Renal cortex interstitium (tissue), 15 donors: ENCODE results near the gene NASP. TPM values are rescaled to one million over a fixed set of nuclear protein-coding genes. Genes with fewer than 3 reads are reported as not detected.

Experiments used
- DNase-seq, 11 donors: peaks; one replicate each; pipeline ENCODE4 v3.0.0-alpha.2; 2013; ENCODE audit warnings: low read depth in 9 of 11, low spot score in 4 of 11; ENCODE audit errors: extremely low read depth in 1 of 11
- long read RNA-seq, 16 experiments: transcript quantifications; one replicate each; lab custom pipeline, GENCODE V29; 2026
- polyA plus RNA-seq, 3 donors: library from polyadenylated mRNA; unstranded; fragments of 120-200 nt; gene quantifications; one replicate each; pipeline ENCODE4 v1.2.1, GENCODE V29; 2013; ENCODE audit not compliant: insufficient read length in 3 of 3

The NASP gene
- 100 to 1,000 TPM; 338 to 386 (median 369) TPM for polyA plus RNA-seq
- long read RNA-seq, donor 1, transcript NASP-207 (5 exons, 604 nt) = major isoform, 11 of 66 reads
- long read RNA-seq, donor 1, transcript NASP-210 (9 exons, 3,659 nt) = minor isoform, 6 of 66 reads
- long read RNA-seq, donor 1, partial matches to known transcripts = 36 of 66 reads
- long read RNA-seq, donor 1, other reads (novel, unspliced or antisense) = 0 of 66 reads
- long read RNA-seq, donor 2, transcript NASP-207 (5 exons, 604 nt) = major isoform, 12 of 54 reads
- long read RNA-seq, donor 2, partial matches to known transcripts = 28 of 54 reads
- long read RNA-seq, donor 2, other reads (novel, unspliced or antisense) = 0 of 54 reads
- long read RNA-seq, donor 3, transcript NASP-201 (15 exons, 3,207 nt) = minor isoform, 8 of 70 reads
- long read RNA-seq, donor 3, transcript NASP-207 (5 exons, 604 nt) = major isoform, 17 of 70 reads
- long read RNA-seq, donor 3, transcript NASP-202 (14 exons, 1,538 nt) = minor isoform, 12 of 70 reads
- long read RNA-seq, donor 3, partial matches to known transcripts = 26 of 70 reads
- long read RNA-seq, donor 3, other reads (novel, unspliced or antisense) = 0 of 70 reads
- long read RNA-seq, donor 4, transcript NASP-207 (5 exons, 604 nt) = minor isoform, 18 of 81 reads
- long read RNA-seq, donor 4, transcript NASP-201 (15 exons, 3,207 nt) = minor isoform, 10 of 81 reads
- long read RNA-seq, donor 4, transcript NASP-210 (9 exons, 3,659 nt) = major isoform, 25 of 81 reads
- long read RNA-seq, donor 4, transcript NASP-202 (14 exons, 1,538 nt) = minor isoform, 7 of 81 reads
- long read RNA-seq, donor 4, partial matches to known transcripts = 19 of 81 reads
- long read RNA-seq, donor 4, other reads (novel, unspliced or antisense) = 0 of 81 reads
- long read RNA-seq, donor 5 = 0 reads
- long read RNA-seq, donor 6, transcript NASP-202 (14 exons, 1,538 nt) = minor isoform, 8 of 151 reads
- long read RNA-seq, donor 6, transcript NASP-209 (2 exons, 541 nt) = minor isoform, 8 of 151 reads
- long read RNA-seq, donor 6, transcript NASP-210 (9 exons, 3,659 nt) = minor isoform, 14 of 151 reads
- long read RNA-seq, donor 6, transcript NASP-207 (5 exons, 604 nt) = major isoform, 25 of 151 reads
- long read RNA-seq, donor 6, partial matches to known transcripts = 91 of 151 reads
- long read RNA-seq, donor 6, other reads (novel, unspliced or antisense) = 0 of 151 reads
- long read RNA-seq, donor 7, transcript NASP-210 (9 exons, 3,659 nt) = minor isoform, 8 of 95 reads
- long read RNA-seq, donor 7, transcript NASP-202 (14 exons, 1,538 nt) = minor isoform, 9 of 95 reads
- long read RNA-seq, donor 7, transcript NASP-207 (5 exons, 604 nt) = major isoform, 16 of 95 reads
- long read RNA-seq, donor 7, transcript NASP-201 (15 exons, 3,207 nt) = minor isoform, 8 of 95 reads
- long read RNA-seq, donor 7, partial matches to known transcripts = 47 of 95 reads
- long read RNA-seq, donor 7, other reads (novel, unspliced or antisense) = 0 of 95 reads
- long read RNA-seq, donor 8, transcript NASP-210 (9 exons, 3,659 nt) = minor isoform, 24 of 292 reads
- long read RNA-seq, donor 8, transcript NASP-209 (2 exons, 541 nt) = minor isoform, 14 of 292 reads
- long read RNA-seq, donor 8, transcript NASP-202 (14 exons, 1,538 nt) = minor isoform, 9 of 292 reads
- long read RNA-seq, donor 8, transcript NASP-207 (5 exons, 604 nt) = major isoform, 46 of 292 reads
- long read RNA-seq, donor 8, partial matches to known transcripts = 188 of 292 reads
- long read RNA-seq, donor 8, other reads (novel, unspliced or antisense) = 0 of 292 reads
- long read RNA-seq, donor 9, transcript NASP-207 (5 exons, 604 nt) = major isoform, 9 of 45 reads
- long read RNA-seq, donor 9, transcript NASP-201 (15 exons, 3,207 nt) = minor isoform, 7 of 45 reads
- long read RNA-seq, donor 9, transcript NASP-202 (14 exons, 1,538 nt) = major isoform, 9 of 45 reads
- long read RNA-seq, donor 9, partial matches to known transcripts = 16 of 45 reads
- long read RNA-seq, donor 9, other reads (novel, unspliced or antisense) = 0 of 45 reads
- long read RNA-seq, donor 10, transcript NASP-209 (2 exons, 541 nt) = minor isoform, 7 of 87 reads
- long read RNA-seq, donor 10, transcript NASP-210 (9 exons, 3,659 nt) = minor isoform, 7 of 87 reads
- long read RNA-seq, donor 10, transcript NASP-202 (14 exons, 1,538 nt) = minor isoform, 6 of 87 reads
- long read RNA-seq, donor 10, transcript NASP-207 (5 exons, 604 nt) = major isoform, 17 of 87 reads
- long read RNA-seq, donor 10, partial matches to known transcripts = 48 of 87 reads
- long read RNA-seq, donor 10, other reads (novel, unspliced or antisense) = 0 of 87 reads
- long read RNA-seq, donor 11, transcript NASP-207 (5 exons, 604 nt) = minor isoform, 6 of 59 reads
- long read RNA-seq, donor 11, transcript NASP-202 (14 exons, 1,538 nt) = major isoform, 9 of 59 reads
- long read RNA-seq, donor 11, transcript NASP-201 (15 exons, 3,207 nt) = major isoform, 9 of 59 reads
- long read RNA-seq, donor 11, partial matches to known transcripts = 31 of 59 reads
- long read RNA-seq, donor 11, other reads (novel, unspliced or antisense) = 0 of 59 reads
- long read RNA-seq, donor 12, transcript NASP-207 (5 exons, 604 nt) = minor isoform, 5 of 22 reads
- long read RNA-seq, donor 12, transcript NASP-210 (9 exons, 3,659 nt) = major isoform, 6 of 22 reads
- long read RNA-seq, donor 12, partial matches to known transcripts = 5 of 22 reads
- long read RNA-seq, donor 12, other reads (novel, unspliced or antisense) = 0 of 22 reads
- long read RNA-seq, donor 13, transcript NASP-202 (14 exons, 1,538 nt) = minor isoform, 6 of 190 reads
- long read RNA-seq, donor 13, transcript NASP-207 (5 exons, 604 nt) = major isoform, 30 of 190 reads
- long read RNA-seq, donor 13, transcript NASP-201 (15 exons, 3,207 nt) = minor isoform, 5 of 190 reads
- long read RNA-seq, donor 13, transcript NASP-209 (2 exons, 541 nt) = minor isoform, 7 of 190 reads
- long read RNA-seq, donor 13, partial matches to known transcripts = 138 of 190 reads
- long read RNA-seq, donor 13, other reads (novel, unspliced or antisense) = 0 of 190 reads
- long read RNA-seq, donor 14, transcript NASP-202 (14 exons, 1,538 nt) = major isoform, 8 of 33 reads
- long read RNA-seq, donor 14, transcript NASP-207 (5 exons, 604 nt) = minor isoform, 6 of 33 reads
- long read RNA-seq, donor 14, transcript NASP-210 (9 exons, 3,659 nt) = minor isoform, 6 of 33 reads
- long read RNA-seq, donor 14, partial matches to known transcripts = 6 of 33 reads
- long read RNA-seq, donor 14, other reads (novel, unspliced or antisense) = 0 of 33 reads
- long read RNA-seq, donor 15, transcript NASP-202 (14 exons, 1,538 nt) = minor isoform, 6 of 27 reads
- long read RNA-seq, donor 15, transcript NASP-201 (15 exons, 3,207 nt) = major isoform, 7 of 27 reads
- long read RNA-seq, donor 15, partial matches to known transcripts = 7 of 27 reads
- long read RNA-seq, donor 15, other reads (novel, unspliced or antisense) = 0 of 27 reads
- long read RNA-seq, donor 16, transcript NASP-201 (15 exons, 3,207 nt) = minor isoform, 25 of 564 reads
- long read RNA-seq, donor 16, transcript NASP-207 (5 exons, 604 nt) = minor isoform, 27 of 564 reads
- long read RNA-seq, donor 16, transcript NASP-210 (9 exons, 3,659 nt) = major isoform, 55 of 564 reads
- long read RNA-seq, donor 16, transcript NASP-202 (14 exons, 1,538 nt) = minor isoform, 14 of 564 reads
- long read RNA-seq, donor 16, partial matches to known transcripts = 400 of 564 reads
- long read RNA-seq, donor 16, other reads (novel, unspliced or antisense) = 38 of 564 reads

DNA sequence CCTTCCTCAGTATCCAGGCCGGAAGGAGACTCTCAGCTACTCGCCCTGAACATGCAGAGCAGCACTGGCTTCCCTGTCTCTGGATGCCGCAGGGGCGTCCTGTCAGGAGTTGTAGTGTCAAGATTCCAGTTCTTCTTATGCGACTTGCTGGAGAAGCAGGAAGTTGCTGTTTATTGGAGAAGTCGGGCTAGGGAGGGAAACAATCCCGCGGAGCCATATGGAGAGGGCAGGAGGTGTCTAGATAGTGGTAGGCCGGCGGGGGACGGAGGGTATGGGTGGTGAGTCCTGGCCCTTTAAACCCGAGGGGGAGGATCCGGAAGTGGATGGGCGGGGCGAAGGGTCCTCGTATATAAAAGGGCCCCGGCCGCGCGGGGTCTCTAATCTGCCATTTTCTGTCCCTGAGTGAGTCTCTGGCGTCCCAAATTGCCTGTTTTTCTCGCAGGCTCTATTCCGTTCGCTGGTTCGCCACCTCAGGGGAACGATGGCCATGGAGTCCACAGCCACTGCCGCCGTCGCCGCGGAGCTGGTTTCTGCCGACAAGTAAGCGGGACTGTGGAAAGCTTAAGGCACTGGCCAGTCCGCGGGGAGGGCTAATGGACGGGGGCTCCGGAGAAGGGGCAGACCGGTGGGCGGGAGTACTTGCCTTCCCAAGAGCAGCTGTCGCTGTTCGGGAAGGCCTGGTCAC is at the start of gene NASP:
Gene NASP, plus strand, starts transcription at position 376 of the 685 bp plus-strand sequence. Its CDS starts 106 bp downstream, at position 482.
- peak; percentile 70 to 94 (median 88) for DNase-seq

GRCh38 chr1:45535988-45536766 is 47.7 kb upstream of the NASP start:
- no peak for DNase-seq

GRCh38 chr1:45536886-45537285 is 47.0 kb upstream of the NASP start:
- no peak for DNase-seq

DNA sequence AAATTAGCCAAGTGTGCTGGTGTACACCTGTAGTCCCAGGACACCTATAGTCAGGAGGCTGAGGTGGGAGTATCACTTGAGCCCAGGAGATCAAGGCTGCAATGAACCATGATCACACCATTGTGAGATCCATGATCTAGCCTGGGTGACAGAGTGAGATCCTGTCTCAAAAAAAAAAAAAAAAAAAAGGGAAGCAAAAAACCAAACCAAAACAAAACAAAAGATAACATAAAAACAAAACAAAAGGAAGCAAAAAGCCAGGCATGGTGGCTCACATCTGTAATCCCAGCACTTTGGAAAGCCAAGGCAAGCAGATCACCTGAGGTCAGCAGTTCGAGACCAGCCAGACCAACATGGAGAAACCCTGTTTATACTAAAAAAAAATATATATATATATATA is 42.6 kb upstream of the NASP start:
- DNase-seq = no peak

DNA sequence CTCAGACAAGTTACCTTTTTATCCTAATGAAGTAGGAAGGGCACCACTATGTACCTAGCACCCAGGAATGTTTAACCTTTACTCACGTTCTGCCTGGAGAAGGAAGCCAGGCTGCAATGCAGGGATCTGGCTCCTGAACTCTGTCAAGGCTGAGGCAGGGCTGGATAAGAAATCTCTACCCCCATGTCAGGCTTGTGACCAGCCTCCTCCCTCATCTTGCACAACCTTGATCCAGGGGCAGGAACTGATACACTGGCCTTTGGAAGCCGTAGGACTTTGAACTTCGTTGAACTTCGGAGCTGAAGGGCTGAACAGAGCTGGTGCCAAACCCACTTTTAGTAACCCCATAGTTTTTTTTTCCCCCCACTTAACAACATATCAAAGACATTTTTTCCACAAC is 41.2 kb upstream of the NASP start:
- DNase-seq = no peak

DNA sequence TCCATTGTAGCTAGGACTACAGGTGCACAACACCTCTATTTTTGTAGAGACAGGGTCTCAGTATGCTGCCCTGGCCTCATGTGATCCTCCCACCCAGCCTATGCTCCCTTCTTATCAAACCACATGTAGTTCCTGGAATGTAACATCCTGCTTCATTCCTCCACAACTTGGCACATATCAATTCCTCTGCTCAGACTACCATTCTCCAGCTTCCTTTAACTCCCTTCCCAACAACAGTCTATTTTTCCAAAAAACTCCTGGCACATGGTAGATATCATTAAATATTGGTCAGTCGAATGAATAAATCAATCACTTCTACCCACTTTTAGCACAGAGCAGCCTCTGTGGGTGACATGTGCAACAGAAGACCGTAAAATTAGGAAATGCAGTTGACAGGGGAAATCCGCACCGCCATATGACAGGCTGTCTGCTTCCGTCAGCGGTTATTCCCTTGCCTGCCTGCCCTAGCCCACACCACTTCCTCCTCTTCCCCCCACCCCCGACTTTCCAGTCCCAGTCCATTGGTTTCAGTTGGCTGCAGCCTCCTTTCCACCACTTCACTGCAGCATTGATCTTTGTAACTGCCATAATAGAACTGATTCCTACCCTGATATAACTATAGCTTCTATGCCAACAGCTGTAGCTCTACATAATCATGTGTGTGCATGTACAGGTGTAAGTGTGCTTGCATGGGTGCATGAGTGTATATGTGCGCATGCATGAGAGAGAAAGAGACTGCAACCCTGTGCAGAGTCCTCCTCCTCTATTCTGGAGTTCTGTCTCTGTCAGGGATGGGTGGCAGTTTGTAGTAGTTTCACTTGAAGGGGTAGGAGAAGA is 40.0 kb upstream of the NASP start:
- DNase-seq = peak in 1 of 11 donors; percentile 24

- no peak for DNase-seq
Measured at GRCh38 chr1:45544530-45544929, 39.3 kb upstream of the NASP start.

DNA sequence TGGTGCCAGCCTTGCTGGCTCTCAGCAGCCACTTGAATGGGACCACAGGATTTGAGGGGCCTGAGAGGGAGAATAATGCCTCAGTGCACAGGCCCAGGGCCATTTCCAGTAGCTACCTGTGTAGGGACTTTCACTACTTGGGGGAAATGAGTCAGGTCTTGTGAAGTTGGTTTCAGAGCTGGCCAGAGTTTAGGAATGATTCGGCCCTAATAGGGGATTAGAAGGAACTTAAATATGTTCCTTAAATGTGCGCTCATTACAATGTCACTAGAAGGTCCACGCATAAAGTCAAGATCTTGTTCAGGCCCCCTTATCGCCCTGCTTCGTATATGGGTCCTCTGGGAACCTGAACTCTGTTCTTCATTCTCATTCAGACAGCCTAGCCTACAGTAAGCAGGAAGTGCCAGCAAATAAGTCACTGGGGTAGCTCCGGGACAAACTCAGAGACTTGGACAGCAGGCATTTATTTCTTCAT is 38.8 kb upstream of the NASP start:
- DNase-seq = no peak

GRCh38 chr1:45545553-45546310 is 38.1 kb upstream of the NASP start:
- no peak for DNase-seq

GRCh38 chr1:45550401-45551351 is 33.2 kb upstream of the NASP start, which contains the start of gene AKR1A1:
Gene AKR1A1 (plus strand): TSS chr1:45550826. CDS start chr1:45561795, 10,969 bp downstream.
- DNase-seq = peak; percentile 76 to 91 (median 86)
